Ovary (tissue), 9 donors: ENCODE results near the gene LRRC23. TPM values are rescaled to one million over a fixed set of nuclear protein-coding genes. Genes with fewer than 3 reads are reported as not detected.

ENCODE experiments used
- DNase-seq, 5 donors: peaks; one replicate each; pipeline ENCODE4 v3.0.0-alpha.2; 2019 to 2020
- H3K27ac ChIP-seq, 2 donors: fragments of 200-600 bp; one replicate each; pipeline versions ENCODE4 v1.5.1 to v1.8.0; 2019 to 2022
- H3K27me3 ChIP-seq: fragments of 200-600 bp; one replicate; pipeline ENCODE4 v1.8.0; 2022
- H3K36me3 ChIP-seq: fragments of 200-600 bp; sonication (generic); one replicate; pipeline ENCODE4 v1.5.1; 2019
- H3K4me1 ChIP-seq: one replicate; pipeline ENCODE4 v1.8.1; 2013; ENCODE audit warnings: mild to moderate bottlenecking, moderate library complexity; ENCODE audit not compliant: insufficient read depth
- H3K4me3 ChIP-seq: fragments of 200-600 bp; sonication (generic); one replicate; pipeline ENCODE4 v1.5.1; 2017
- H3K9me3 ChIP-seq, 2 donors: fragments of 200-600 bp in 1 of 2; sonication (generic) in 1 of 2; one replicate each; pipeline versions ENCODE4 v1.5.1 to v1.8.1; 2013 to 2019; ENCODE audit warnings: mild to moderate bottlenecking in 1 of 2, moderate library complexity in 1 of 2
- CTCF ChIP-seq, 3 donors: fragments of 450-650 bp in 2 of 3; fragments of 200-600 bp in 1 of 3; IDR thresholded peaks; one replicate each; pipeline versions ENCODE4 v1.5.1 to v1.8.0; 2016 to 2022; ENCODE audit warnings: antibody characterized with exemption in 3 of 3, mild to moderate bottlenecking in 1 of 3
- EP300 ChIP-seq: sonication (generic); formaldehyde crosslinking; IDR thresholded peaks from one replicate; pipeline ENCODE4 v1.6.1; 2017; ENCODE audit warnings: antibody characterized with exemption
- POLR2A ChIP-seq: fragments of 450-650 bp; IDR thresholded peaks from one replicate; pipeline ENCODE4 v1.6.1; 2017; ENCODE audit warnings: antibody characterized with exemption, mild to moderate bottlenecking, moderate library complexity
- WGBS, 3 donors: extraction: QIAGEN DNeasy Blood & Tissue Kit in 1 of 3; methylation state at CpG; one replicate each; pipeline versions ENCODE4 v1.1.5 to v1.1.7; 2013 to 2017; 5-methylcytosine and 5-hydroxymethylcytosine counted together
- intact Hi-C, 4 donors: fragments of 100-400 bp; cut with DNase I; formaldehyde crosslinking; loops; one replicate each; pipeline versions ENCODE4 v1.11.0 to v1.15.1; 2022 to 2023
- polyA plus RNA-seq, 2 donors: library from polyadenylated mRNA; stranded (reverse); fragments of 200-250 nt in 1 of 2; fragments of 350-450 nt in 1 of 2; fragmentation: Illumina TruSeq in 1 of 2; extraction: RNeasy Lipid Tissue Mini Kit (QIAGEN cat#74804) in 1 of 2; gene quantifications; one replicate each; pipeline ENCODE4 v1.2.3, GENCODE V29; 2013 to 2014
- total RNA-seq, 7 donors: library from RNA; depleted of rRNA in 2 of 7; stranded (reverse); fragments of >200 nt in 2 of 7; fragmentation: NEBNext Ultra II Directional in 3 of 7; extraction: Animal tissue kit (Norgen Biotek cat#: 25700) in 3 of 7; gene quantifications; one replicate each; pipeline versions ENCODE4 v1.1.0 to v1.2.4, GENCODE V29; 2016 to 2023
- donor health status: DM: no; HTN: no; CAD: no; lungs with moderate emphysema.
- donor health status: DM: no; HTN: no; CAD: no.
- donor health status: Bipolar disorder and iron deficiency.
- donor health status: DM: yes; HTN: yes; CAD: no.
- donor health status: DM: no; HTN: no; CAD: no.
- donor health status: DM: yes; HTN: yes; CAD: no.

Gene LRRC23
- total and polyA plus RNA-seq, 9 donors: 11.2 to 67.6 (median 16.5) TPM

- Histone ChIP-seq H3K9me3 (no peaks in the 10 kb centered on the region), H3K27me3 (no peaks in the 10 kb centered on the region), H3K27ac (peak overlapping the region; percentile 68 to 94), H3K4me3 (no peak overlapping the region), H3K36me3 (no peaks in the 10 kb centered on the region), H3K4me1 (peaks cover 22% of the 10 kb centered on the region)
- intact Hi-C loops: no loop called here
- peak; percentile 55 to 72 (median 64) for DNase-seq
- no peak for TF ChIP-seq CTCF (IDR thresholded peaks at IDR 0.05)
- TF ChIP-seq POLR2A: no peak
- no peak for TF ChIP-seq EP300
- 80 to 86% (median 84%) methylated on average over 11 of the region's 11 CpGs for WGBS, 3 donors
Measured at GRCh38 chr12:6942331-6942665, 37.7 kb downstream of the LRRC23 start.

- intact Hi-C loops: no loop called here
- peak overlapping the region; percentile 68 to 94 for H3K27ac ChIP-seq
- TF ChIP-seq POLR2A (no peak), EP300 (no peak), CTCF (IDR thresholded peaks at IDR 0.05) (no peak)
- peak overlapping the region; percentile 60 for H3K4me3 ChIP-seq
- no peaks in the 10 kb centered on the region for H3K27me3 ChIP-seq
- 0 to 1% (median 0%) methylated on average over 13 of the region's 13 CpGs for WGBS, 3 donors
- peaks cover 20% of the 10 kb centered on the region for H3K4me1 ChIP-seq
- no peaks in the 10 kb centered on the region for H3K9me3 ChIP-seq
- no peaks in the 10 kb centered on the region for H3K36me3 ChIP-seq
- peak; percentile 81 to 91 (median 85) for DNase-seq
Measured at GRCh38 chr12:6943389-6943721, 38.7 kb downstream of the LRRC23 start.

- H3K27ac ChIP-seq: peak within 1 kb of the TSS; percentile 68 to 94
- H3K36me3 ChIP-seq: no peaks in the 10 kb centered on the region
- no peaks in the 10 kb centered on the region for H3K9me3 ChIP-seq
- TF ChIP-seq EP300 (no peak), POLR2A (peak; percentile 75), CTCF (IDR thresholded peaks at IDR 0.05) (peak in 1 of 3 donors; percentile 15)
- WGBS, 3 donors: 0% methylated on average over 31 of the region's 31 CpGs
- intact Hi-C loops: loop anchor here in 1 of 4 donors (2.0 kb wide), 1 partner anchor 21 kb away; no protein-coding TSS in a partner anchor
- peaks cover 16% of the 10 kb centered on the region for H3K4me1 ChIP-seq
- H3K27me3 ChIP-seq: no peaks in the 10 kb centered on the region
- peak; percentile 68 to 87 (median 79) for DNase-seq
- H3K4me3 ChIP-seq: peak within 1 kb of the TSS; percentile 60
Measured at GRCh38 chr12:6943722-6944380, 39.2 kb downstream of the LRRC23 start, which contains the start of the genes C12orf57 and RNU7-1. TSS of gene C12orf57 (plus strand) at chr12:6944022. CDS start at chr12:6944122, 100 bp downstream. TSS of gene RNU7-1 (plus strand) at chr12:6943816.

- H3K4me1 ChIP-seq: peaks cover 12% of the 10 kb centered on the region
- intact Hi-C loops: loop anchor here in 3 of 4 donors (2.0 to 5.0 kb wide), 2 partner anchors 20 to 168 kb away; no protein-coding TSS in a partner anchor
- peak overlapping the region; percentile 68 to 94 for H3K27ac ChIP-seq
- H3K27me3 ChIP-seq: no peaks in the 10 kb centered on the region
- DNase-seq: peak; percentile 91 to 96 (median 94)
- H3K9me3 ChIP-seq: no peaks in the 10 kb centered on the region
- 2% methylated on average over 48 of the region's 48 CpGs for WGBS, 3 donors
- TF ChIP-seq POLR2A: peak; percentile 70
- TF ChIP-seq EP300: no peak
- TF ChIP-seq CTCF (IDR thresholded peaks at IDR 0.05): peak; percentile 77 to 97 (median 93)
- H3K4me3 ChIP-seq: peak overlapping the region; percentile 60
- no peaks in the 10 kb centered on the region for H3K36me3 ChIP-seq
Measured at GRCh38 chr12:6944381-6945186, 40.0 kb downstream of the LRRC23 start.
